Left hindlimb (tissue), 1 donor: ENCODE data around the gene PLA2G7.
"Not testable (repeated sequence)": the region's sequence is repeated elsewhere in the genome, so short reads cannot be mapped to it uniquely, and the experiment has no call there.

Experiments used
- DNase-seq: peaks from one replicate; pipeline ENCODE4 v3.0.0-alpha.2; 2018

Gene PLA2G7

DNA sequence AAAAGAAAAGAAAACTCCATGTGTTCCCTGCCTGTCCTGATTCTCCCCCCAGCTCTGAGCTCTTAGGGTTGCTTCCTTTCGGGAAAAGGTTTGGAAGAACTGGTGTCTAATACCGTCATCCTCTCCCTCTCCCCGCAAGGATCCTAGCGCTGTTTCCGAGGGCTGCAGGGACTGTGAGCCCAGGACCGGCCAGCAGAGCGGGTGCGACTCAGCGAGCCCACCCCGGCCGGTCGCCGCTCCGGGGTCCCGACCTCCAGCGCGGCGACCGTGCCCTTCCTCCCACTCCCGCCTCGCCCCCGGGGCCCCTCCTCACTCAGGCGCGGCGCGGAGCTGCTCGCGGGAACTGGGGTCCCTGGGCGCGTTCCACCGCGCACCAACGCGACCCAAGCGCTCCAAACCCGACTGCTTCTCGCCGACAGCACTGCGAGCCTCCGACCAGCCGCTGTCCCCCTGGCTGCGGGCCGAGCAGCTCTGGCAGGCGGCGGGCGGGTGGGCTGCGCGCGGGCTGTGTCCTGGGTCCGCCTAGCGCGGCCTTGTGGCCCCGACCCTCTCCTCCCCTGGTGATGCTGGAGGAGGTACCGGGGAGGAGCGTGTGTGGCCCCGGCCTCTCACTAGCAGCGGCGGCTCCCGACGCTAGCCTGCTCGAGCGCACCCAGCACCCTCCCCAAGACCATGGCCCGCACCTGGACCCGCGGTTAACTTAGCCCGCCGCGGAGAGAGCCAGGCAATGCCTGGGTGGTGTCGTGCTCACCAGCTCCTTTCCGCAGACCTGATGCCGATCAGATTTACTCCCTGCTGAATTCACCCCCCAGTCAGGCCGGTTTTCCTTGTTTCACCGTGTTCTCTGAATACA is at the start of gene PLA2G7:
Gene PLA2G7 (minus strand): TSS at position 509 of the 853 bp plus-strand sequence. CDS start 12,484 bp downstream, outside the sequence.
- DNase-seq, result peak; percentile 56

DNA sequence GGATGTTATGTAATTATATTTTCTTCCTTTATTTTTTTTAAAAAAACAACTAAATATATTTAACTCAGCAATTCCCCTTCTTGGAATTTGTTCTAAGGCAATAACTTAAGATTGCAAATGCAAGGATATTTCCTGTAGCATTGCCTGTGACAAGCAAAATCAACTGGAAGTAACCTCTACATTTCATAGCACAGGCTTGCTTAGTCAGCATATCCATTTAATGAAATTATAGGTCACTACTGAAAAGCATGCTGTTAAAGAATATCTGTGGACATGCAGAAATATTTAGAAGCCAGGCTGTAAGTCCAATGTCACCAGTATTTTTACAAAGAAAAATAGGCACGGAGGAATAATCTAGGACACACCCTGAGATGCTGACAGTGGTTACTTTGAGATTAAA is 49.4 kb upstream of the PLA2G7 start:
- DNase-seq, result no peak

DNA sequence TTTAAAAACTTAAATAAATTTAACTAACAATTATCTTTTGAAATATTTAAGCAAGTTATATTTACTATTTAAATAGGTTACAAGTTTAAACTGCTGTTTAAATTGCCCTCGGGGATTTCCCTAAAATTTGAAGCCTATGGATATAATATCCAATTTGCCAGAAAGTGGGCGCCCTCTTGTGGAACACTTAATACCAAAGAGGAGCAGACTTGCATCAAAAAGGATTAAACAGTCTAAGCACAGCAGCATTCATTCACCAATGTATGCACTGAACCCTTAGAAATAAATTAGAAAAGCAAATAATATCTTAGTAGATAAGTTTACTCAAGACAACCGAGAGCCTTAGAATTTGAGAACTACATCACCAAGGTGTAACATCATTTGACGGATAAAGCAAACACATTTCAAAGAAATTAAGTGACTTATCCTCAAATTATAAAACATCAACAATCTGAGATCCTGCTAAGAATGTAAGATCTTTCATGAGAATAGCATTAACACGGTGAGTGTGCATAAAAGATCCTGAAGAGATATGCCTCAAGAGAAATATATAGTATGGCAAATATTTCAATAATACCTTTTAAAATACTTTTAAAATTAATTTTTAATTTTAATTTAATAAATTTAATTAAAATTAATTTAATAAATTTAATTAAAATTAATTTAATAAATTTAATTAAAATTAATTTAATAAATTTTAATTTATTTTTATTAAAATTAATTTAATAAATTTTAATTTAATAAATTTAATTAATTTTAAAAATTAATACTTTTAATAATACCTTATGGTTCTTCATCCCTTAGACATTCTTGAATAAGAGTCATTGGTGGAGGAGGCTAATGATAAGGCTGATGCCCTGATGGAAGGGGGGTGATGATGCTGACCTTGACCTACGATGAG is 46.6 kb upstream of the PLA2G7 start:
- DNase-seq, result no peak

DNA sequence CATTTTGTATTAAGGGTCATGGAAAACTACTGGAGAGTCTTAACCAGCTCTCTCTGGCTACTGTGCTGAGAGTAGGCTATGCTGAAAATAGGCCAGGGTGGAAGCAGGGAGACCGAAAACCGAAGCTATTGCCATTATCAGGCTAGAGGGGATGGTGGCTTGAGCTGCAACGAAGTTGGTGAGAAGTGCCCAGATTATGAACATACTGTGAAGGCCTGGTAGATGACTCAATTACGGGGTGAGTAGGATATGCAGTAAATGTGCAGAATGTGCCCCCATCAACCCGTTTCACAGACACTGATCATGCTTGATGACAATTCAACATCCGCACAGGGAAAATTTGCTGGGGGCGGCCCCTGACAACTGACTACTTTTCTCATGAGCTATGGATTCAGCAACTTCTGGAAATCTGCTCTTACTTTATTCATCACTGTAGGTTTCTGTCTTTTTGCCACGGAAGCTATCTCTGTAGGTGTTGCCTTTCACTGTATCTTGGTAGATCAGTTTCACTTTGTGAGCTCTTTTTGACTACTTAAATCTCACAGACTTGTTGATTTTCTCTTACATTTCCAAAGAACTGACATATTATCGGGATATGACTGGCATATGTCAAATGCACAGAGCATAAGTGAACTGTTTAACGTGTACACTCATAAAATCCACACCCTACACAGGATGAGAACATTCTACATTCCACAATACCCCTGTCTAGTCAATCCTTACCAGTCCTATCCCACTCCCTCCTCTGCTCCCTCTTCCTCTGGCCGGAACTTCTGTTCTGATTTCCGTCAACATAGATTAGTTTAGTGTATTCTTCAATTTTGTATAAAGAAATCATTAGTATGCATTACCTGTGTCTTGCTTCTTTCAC is 42.5 kb upstream of the PLA2G7 start:
- no peak for DNase-seq

DNA sequence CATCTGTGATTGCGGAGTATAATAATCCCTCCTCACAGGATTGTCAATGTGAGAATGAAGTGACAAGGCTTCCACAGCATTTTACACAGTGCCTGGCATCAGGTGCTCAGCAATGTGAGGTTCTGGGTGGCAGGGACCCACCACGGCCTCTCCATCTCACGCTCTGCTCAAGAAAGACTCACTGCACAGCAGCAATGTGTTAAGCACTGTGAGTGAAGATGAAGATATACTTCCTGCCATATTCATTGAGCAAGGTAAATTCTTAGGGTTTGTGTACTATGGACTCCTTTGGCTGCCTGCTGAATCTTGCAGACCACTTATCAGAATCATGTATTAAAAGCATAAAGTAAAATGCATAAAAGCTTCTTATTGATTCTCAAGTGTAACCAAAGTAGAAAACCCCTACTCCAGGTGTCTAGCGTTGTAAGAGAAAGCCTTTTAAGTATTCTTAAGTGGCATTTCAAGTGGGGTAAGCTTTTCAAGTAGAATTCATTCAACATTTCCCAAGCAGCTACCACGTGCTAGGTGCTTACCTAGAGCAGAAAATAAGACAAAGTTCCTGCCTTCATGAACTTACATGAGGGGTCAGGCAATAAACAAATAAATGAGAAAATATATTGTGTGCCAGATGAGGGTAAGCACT is 41.0 kb upstream of the PLA2G7 start:
- no peak for DNase-seq

DNA sequence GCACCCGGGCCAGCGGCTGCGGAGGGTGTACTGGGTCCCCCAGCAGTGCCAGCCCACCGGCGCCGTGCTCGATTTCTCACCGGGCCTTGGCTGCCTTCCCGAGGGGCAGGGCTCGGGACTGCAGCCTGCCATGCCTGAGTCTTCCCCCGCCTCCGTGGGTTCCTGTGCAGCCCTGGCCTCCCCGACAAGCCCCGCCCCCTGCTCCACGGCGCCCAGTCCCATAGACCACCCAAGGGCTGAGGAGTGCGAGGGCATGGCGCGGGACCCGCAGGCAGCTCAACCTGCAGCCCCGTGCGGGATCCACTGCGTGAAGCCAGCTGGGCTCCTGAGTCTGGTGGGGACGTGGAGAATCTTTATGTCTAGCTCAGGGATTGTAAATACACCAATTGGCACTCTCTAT is 39.6 kb upstream of the PLA2G7 start:
- DNase-seq, result not testable (repeated sequence)

DNA sequence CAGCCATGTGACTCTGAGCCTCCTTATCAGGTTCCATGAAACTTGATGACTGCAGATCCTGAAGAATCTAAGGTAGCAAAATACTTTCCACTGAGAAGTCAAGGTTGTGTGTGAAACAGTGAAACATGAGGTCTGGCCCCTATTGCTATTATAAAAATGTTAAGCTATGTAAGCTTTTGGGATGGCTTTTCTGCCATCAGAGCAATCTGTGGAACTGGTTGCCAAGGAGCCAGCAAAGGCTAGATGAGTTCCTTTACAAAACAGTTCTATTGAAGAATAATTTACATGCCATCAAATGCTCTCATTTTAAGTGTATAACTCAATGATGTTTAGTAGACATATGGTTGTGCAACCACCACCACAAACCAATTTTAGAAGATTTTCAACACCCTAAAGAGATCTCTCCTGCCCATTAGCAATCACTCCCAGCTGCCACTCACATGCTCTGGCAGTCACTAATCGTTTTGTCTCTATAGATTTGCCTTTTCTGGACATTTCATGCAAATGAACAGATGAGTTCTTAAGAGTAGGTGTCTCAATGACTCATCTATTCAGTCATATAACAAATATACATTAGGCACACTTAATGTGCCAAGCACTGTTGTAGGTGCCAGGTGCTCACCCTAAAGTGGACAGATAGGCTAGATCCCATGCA is 38.2 kb upstream of the PLA2G7 start:
- DNase-seq, result no peak

DNA sequence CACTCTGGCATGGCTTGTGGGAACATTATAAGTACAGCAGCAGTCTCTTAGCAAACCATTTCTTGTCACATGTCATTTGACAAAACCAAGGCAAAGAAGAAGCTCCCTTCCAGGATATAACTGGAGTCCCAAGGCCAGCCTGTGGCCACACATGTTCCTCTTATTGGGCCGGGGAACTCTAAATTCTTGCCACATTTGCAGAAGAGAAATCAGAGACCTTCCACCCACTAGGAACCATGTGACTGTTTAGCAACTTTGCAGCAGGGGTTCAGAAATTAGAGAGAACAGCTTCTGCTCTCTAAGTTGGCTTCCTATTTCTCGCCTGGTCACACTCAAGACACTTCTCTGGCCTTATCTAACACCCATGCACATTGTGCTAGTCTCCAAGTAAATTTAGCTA is 37.6 kb upstream of the PLA2G7 start:
- no peak for DNase-seq

DNA sequence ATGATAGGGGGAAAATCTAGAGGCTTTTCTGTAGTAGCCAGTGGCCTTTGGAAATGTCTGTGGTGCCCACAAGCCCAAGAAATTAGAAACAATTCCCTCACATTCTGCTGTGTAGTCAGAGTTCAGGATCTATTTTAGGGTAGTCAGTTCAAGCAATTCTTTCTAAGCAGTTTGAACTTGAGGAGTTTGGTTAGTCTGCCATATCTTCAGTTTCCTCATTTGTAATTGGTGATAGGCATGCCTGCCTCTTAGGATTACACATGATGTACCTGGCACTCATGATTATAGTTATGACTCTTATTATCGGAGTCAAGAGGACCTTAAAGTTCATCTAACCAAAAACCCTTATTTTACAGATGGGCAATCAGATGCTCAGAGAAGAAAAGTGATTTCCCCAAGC is 36.8 kb upstream of the PLA2G7 start:
- no peak for DNase-seq

DNA sequence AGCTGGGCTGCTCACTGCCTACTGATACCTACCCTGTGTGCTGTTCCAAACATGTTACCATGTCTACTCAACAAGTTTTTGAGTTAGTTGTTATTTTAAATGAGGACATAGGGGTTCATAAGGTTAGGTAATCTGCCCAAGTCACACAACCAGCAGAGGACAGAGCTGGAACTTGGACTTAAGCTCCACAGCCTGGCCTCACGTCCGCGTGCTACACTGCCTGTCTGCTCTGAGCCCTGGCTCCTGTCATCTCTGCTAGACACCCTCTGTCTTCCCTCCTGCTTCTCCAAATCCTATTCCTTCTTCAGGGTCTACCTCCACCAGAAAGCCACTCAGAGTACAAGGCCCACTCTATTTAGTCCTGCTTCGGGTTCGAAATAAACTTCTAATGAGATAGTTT is 29.8 kb upstream of the PLA2G7 start:
- DNase-seq, result no peak

DNA sequence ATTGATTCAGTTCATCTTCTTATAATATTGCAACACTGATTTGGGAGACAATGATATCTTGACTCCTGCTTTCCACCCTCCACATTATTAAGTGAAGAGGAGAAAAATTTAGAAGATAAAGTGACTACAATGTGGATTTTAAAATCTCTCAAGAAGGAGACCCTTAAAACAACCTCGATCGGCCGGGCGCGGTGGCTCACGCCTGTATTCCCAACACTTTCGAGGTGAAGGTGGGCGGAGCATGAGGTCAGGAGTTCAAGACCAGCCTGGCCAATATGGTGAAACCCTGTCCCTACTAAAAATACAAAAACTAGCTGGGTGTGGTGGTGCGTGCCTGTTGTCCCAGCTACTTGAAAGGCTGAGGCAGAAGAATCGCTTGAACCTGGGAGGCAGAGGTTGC is 29.1 kb upstream of the PLA2G7 start:
- not testable (repeated sequence) for DNase-seq

DNA sequence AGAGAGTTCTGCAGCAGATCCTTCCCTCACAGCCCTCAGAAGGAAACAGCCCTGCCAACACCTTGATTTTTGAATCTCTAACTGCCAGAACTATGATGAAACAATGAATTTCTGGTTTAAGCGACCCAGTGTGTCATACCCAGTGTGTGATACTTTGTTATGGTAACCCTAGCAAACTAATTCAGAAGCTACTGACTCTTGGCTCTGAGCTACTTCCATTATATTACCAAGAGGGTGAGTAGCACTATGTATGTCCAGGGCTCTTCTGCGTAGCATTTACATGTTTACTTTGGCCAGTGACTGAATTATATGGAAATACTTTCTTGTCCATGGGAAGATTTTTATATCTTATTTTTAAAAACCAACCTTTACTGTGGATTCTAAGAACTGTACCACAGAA is 28.3 kb upstream of the PLA2G7 start:
- no peak for DNase-seq

DNA sequence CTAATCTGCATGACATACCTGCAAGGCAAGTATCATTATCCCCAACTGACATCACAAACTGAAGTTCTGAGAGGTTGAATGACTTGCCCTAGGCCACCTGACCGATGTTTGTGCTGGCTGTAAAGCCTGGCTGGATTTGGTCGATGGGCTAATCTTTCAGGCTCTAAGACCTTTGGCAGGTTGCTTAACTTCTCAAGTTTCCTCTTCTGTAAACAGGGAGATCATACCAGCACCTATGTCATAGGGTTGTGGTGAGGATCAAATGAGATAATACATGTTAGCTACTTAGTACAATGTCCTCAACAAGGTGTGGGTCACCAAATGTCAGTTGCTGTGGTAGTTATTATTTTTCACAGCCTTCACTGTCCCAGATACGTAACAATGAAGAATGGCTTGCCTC is 25.8 kb upstream of the PLA2G7 start:
- no peak for DNase-seq

DNA sequence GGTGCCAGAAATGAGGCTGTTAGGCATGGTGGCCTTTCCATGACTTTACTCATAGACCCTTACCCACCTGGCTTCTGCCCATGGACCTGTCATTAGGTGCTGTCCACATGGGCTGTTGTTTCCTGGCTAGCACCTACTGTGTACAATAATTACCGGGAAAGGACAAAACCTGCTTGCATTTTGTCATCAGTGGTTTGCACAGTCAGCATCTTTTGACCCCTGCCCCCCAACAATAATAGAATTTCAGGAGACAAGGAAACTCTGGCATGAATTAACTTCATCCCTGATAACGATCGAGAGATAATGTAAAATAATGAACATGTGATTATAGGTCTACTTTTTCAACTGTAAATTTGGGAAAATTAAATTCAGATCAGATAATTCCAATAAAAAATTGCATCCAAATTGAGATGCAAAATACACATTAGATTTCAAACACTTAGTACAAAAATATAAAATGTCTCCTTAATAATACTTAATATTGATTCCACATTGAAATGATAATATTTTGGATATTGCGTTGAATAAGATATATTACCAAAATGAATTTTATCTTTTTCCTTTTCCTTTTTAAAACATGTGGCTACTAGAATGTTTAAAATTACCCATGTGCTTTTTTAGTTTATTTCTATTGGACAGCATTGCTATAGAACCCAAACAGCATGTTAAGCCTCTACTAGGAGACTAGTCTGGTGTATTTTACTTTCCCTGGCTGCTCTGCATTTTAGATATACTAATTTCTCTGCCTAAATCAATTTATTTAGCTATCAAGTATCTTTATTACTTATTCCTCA is 24.0 kb upstream of the PLA2G7 start:
- no peak for DNase-seq

DNA sequence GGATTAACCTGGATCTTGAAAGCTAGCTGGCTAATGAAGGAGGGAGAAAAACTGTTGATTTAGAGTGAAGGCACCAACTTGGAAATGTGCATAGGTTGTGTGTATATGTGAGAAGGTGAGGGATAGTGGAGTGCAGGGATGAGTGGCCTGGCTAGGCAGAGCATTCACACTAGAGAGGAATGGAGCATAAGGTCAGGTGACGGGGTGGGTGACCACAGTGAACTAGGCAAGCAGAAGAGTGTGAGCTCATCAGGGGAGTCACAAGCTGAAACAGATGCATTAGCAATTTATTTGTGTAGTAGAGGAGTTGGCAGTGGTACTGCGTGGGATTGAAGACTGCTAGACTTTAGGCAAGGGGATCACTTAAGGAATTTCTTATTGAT is 22.0 kb upstream of the PLA2G7 start:
- DNase-seq, result no peak

DNA sequence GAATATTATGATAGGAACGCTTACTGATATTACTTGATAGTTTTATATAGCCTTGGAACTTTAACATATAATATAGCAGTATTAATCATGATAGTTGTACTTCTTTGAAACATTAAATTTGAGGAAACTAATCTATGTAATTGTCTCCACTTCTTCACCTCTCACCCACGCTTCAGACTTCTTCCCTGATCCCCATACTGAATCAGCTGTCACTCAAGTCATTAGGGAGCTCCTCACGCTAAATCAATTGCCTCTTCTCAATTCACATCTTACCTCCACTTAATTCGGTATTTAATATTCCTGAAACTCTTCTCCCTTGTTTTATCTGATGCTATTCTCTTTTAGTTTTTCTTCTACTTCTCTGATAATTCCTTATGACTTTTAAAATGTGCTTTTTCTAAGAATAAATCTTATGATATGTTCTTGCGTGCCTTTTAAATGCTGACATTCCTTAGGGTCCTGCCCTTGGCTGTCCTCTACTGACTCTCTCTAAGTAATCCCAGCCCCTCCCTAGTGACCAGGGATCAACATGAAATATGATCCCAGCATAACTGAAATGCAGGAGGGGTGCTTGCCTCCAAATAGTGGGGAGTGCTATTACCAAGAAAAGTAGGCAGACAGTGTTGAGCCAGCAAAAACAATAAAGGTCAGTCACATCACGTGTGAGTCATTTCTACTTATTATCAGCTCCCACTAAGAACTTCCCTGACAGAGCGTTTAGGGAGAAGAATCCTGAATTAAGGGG is 21.5 kb upstream of the PLA2G7 start:
- no peak for DNase-seq

DNA sequence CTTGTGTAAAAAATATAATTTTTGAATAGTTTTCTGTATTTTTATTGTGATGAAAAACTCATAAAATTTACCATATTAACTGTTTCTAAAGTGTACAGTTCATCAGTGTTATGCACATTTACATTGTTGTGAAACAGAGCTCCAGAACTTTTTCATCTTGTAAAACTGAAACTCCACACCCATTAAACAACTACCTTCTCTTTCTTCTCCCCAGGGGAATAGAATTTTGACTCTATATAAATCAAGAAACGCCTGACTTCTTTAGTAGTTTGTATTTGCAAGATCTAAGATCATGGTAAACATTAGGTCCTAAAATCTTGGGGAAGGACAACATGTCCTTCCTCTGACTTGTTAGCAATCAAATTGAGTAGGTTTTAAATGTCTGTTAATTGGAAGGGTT is 20.7 kb upstream of the PLA2G7 start:
- DNase-seq, result no peak

DNA sequence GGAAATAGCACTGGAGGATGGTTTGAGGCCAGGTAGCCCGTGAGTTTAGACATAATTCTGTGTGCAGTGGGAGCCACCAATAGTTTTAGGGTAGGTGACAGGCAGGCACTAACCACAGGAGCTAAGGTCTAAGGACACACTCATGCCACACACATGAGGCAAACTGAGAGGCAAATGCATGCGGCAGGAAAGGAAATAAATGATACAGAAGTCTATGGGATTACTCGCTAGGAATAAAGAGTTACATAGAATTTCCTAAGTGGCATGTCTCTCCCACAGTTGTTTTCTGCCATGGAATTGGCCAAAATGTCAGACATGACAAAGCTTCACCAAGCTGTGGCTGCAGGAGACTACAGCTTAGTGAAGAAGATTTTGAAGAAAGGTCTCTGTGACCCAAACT is 16.5 kb upstream of the PLA2G7 start:
- DNase-seq, result no peak

DNA sequence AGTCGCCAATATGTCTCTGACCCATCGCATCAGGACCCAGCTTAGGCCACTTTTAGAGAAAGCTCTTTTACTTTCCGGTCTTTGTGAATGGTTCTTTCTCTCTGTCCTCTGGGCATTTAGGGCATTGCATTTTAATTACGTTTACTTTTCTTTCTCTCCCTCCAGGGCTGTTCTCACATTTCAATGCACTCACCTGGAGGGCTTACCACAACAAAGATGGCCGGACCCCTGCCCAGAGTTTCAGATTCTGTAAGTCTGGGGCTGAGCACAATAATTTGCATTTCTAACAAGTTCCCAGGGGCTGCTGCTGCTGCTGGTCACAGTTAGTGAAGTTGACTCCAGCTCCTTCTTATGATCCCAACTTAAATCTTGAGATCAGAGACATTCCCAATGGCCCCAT is 14.6 kb upstream of the PLA2G7 start:
- no peak for DNase-seq

DNA sequence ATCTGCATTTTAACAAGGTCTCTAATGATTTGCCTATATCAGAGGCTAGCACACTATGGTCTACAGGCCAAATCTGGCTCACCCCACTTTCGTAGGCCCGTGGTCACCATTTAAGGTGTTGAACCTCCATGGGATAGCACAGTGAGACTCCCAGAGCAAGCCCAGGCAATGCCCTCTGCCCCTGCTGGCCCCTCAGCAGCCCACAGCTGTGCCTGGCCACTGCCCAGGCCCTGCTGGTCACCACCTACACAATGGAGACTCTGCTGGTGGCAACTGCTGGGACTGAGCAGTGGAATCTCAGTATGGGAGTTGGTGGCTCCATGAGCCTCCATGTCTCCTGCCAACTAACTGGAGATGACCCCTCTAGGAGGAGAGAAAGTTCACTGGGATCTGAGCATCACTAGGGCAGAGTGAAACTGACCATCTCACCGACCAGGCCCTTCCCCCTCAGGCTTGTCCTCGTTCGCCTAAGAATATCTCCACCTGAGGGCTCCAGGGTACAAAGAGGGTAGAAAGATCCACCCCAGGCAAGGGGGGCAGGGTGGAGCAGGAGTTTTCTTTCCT is 13.8 kb upstream of the PLA2G7 start:
- DNase-seq, result no peak
